Measurements from ENCODE around the gene SCN4A.
"Not testable (repeated sequence)": the region's sequence is repeated elsewhere in the genome, so short reads cannot be mapped to it uniquely, and the experiment has no call there.

DNA sequence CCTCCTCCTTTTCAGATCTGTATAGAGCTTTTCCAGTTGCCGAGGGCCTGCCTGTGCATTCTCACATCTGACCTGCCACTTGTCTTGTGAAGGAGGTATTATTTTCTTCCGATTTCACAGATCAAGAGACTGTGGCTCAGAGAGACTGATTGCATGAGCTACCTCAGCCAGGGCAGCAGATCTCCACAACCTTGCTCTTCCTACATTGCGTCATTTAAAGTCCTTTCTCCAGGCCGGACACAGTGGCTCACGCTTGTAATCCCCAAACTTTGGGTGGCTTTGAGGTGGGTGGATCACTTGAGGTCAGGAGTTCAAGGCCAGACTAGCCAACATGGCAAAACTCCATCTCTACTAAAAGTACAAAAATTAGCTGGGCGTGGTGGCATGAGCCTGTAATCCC lies 52.7 kb downstream of the SCN4A start:
- TF ChIP-seq POLR2A (IDR thresholded peaks at IDR 0.05; ENCODE audit: low read length); GATA1 (IDR thresholded peaks at IDR 0.05; ENCODE audit: low read depth, low read length): not testable (repeated sequence)
